Ishikawa (cell line): ENCODE data around the gene TUSC1.

Experiments used
- CEBPB ChIP-seq: IDR thresholded peaks from 2 replicates; pipeline ENCODE4 v1.6.1; 2012
- EP300 ChIP-seq: IDR thresholded peaks from 2 replicates; pipeline ENCODE4 v1.6.1; 2012; ENCODE audit warnings: borderline replicate concordance
- RAD21 ChIP-seq: IDR thresholded peaks from 2 replicates; pipeline ENCODE4 v1.6.1; 2012; ENCODE audit warnings: low read depth
- USF1 ChIP-seq: IDR thresholded peaks from 2 replicates; pipeline ENCODE4 v1.6.1; 2012
- TF ChIP-seq, protein P1 (sequence below): IDR thresholded peaks from 2 replicates; pipeline ENCODE4 v1.6.1; 2012; ENCODE audit warnings: low read depth, mild to moderate bottlenecking

- no peak for TF ChIP-seq USF1
- TF ChIP-seq RAD21 = no peak
- no peak for TF ChIP-seq CEBPB
- no peak for TF ChIP-seq EP300
- TF ChIP-seq, protein P1, sequence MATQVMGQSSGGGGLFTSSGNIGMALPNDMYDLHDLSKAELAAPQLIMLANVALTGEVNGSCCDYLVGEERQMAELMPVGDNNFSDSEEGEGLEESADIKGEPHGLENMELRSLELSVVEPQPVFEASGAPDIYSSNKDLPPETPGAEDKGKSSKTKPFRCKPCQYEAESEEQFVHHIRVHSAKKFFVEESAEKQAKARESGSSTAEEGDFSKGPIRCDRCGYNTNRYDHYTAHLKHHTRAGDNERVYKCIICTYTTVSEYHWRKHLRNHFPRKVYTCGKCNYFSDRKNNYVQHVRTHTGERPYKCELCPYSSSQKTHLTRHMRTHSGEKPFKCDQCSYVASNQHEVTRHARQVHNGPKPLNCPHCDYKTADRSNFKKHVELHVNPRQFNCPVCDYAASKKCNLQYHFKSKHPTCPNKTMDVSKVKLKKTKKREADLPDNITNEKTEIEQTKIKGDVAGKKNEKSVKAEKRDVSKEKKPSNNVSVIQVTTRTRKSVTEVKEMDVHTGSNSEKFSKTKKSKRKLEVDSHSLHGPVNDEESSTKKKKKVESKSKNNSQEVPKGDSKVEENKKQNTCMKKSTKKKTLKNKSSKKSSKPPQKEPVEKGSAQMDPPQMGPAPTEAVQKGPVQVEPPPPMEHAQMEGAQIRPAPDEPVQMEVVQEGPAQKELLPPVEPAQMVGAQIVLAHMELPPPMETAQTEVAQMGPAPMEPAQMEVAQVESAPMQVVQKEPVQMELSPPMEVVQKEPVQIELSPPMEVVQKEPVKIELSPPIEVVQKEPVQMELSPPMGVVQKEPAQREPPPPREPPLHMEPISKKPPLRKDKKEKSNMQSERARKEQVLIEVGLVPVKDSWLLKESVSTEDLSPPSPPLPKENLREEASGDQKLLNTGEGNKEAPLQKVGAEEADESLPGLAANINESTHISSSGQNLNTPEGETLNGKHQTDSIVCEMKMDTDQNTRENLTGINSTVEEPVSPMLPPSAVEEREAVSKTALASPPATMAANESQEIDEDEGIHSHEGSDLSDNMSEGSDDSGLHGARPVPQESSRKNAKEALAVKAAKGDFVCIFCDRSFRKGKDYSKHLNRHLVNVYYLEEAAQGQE = no peak
These were observed 19.7 kb downstream of the TUSC1 start for GRCh38 chr9:25658571-25658970.
